Sigmoid colon (tissue), 7 donors: ENCODE data around the gene METTL22. TPM values are rescaled to one million over a fixed set of nuclear protein-coding genes. Genes with fewer than 3 reads are reported as not detected.

Source experiments
- DNase-seq: peaks from one replicate; pipeline ENCODE4 v3.0.0-alpha.2; 2019
- H3K27ac ChIP-seq, 4 donors: fragments of 200-600 bp; sonication (generic); one replicate each; pipeline ENCODE4 v1.5.1; 2016 to 2019; ENCODE audit warnings: mild to moderate bottlenecking in 1 of 4
- H3K27me3 ChIP-seq, 3 donors: fragments of 200-600 bp; sonication (generic); one replicate each; pipeline ENCODE4 v1.5.1; 2019; ENCODE audit warnings: mild to moderate bottlenecking in 1 of 3
- H3K36me3 ChIP-seq, 4 donors: fragments of 200-600 bp; sonication (generic); one replicate each; pipeline ENCODE4 v1.5.1; 2016 to 2019
- H3K4me1 ChIP-seq, 4 donors: fragments of 200-600 bp; sonication (generic); one replicate each; pipeline ENCODE4 v1.5.1; 2017 to 2019
- H3K4me3 ChIP-seq, 4 donors: fragments of 200-600 bp; sonication (generic); one replicate each; pipeline ENCODE4 v1.5.1; 2017 to 2019; ENCODE audit warnings: mild to moderate bottlenecking in 2 of 4, moderate library complexity in 1 of 4
- H3K9me3 ChIP-seq, 4 donors: fragments of 200-600 bp in 3 of 4; sonication (generic) in 3 of 4; one replicate each; pipeline versions ENCODE4 v1.5.1 to v1.6.1; 2013 to 2019
- EP300 ChIP-seq, 4 donors: sonication (generic); formaldehyde crosslinking; IDR thresholded peaks; one replicate each; pipeline ENCODE4 v1.6.1; 2017; ENCODE audit warnings: antibody characterized with exemption in 4 of 4
- POLR2A ChIP-seq, 2 donors: fragments of 450-650 bp; IDR thresholded peaks; one replicate each; pipeline ENCODE4 v1.6.1; 2016; ENCODE audit warnings: antibody characterized with exemption in 2 of 2, mild to moderate bottlenecking in 2 of 2, moderate library complexity in 2 of 2
- POLR2AphosphoS5 ChIP-seq, 4 donors: sonication (generic); formaldehyde crosslinking; IDR thresholded peaks; one replicate each; pipeline ENCODE4 v1.6.1; 2017; ENCODE audit warnings: antibody characterized with exemption in 4 of 4
- WGBS, 2 donors: extraction: QIAGEN DNeasy Blood & Tissue Kit; methylation state at CpG; one replicate each; pipeline ENCODE4 v1.1.7; 2013; 5-methylcytosine and 5-hydroxymethylcytosine counted together
- intact Hi-C: fragments of 100-400 bp; cut with DNase I; formaldehyde crosslinking; loops from one replicate; pipeline ENCODE4 v1.15.1; 2023
- polyA plus RNA-seq, 3 donors: library from polyadenylated mRNA; stranded (reverse); fragments of 200-250 nt; gene quantifications; one replicate each; pipeline ENCODE4 v1.2.3, GENCODE V29; 2013
- total RNA-seq, 4 donors: library from RNA; depleted of rRNA; stranded (reverse); fragments of >200 nt; gene quantifications; one replicate each; pipeline ENCODE4 v1.1.0, GENCODE V29; 2016
- TF ChIP-seq, protein P1 (sequence below), 4 experiments: fragments of 450-650 bp in 3 of 4; fragments of 200-600 bp in 1 of 4; IDR thresholded peaks; one replicate each; pipeline ENCODE4 v1.5.1; 2016 to 2019; ENCODE audit warnings: antibody characterized with exemption in 4 of 4, mild to moderate bottlenecking in 3 of 4, moderate library complexity in 2 of 4
- donor health status: healthy with polysubstance abuse.
- donor health status: Bipolar disorder and iron deficiency.
- donor health status: healthy.

Gene METTL22
- total and polyA plus RNA-seq, 7 donors: 8.6 to 55.1 (median 25.3) TPM

DNA sequence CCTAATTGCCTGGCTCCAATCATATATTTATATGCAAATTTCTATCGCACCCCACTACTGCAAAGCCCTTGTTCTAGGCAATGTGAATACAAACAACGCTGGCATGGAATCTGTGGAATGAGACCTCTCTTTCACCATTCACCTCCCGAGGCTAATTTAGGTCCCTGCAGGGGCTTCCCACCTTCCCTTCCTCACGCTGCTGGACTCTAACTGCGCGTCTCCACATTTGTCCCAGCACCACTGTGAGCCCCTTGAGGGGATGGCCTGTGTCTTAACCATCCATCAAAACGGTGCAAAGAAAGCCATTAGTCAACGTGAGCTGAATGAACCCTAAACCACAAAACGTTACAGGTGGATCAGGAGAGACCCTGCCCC, 32.8 kb upstream of the METTL22 start:
- DNase-seq: no peak
- Histone ChIP-seq H3K4me1 (peaks cover 0 to 17% (median 11%) of the 10 kb centered on the region in 4 donors), H3K36me3 (no peaks in the 10 kb centered on the region), H3K9me3 (no peaks in the 10 kb centered on the region), H3K27me3 (peaks cover 16 to 64% (median 34%) of the 10 kb centered on the region in 3 donors), H3K4me3 (no peak overlapping the region), H3K27ac (no peak overlapping the region)
- intact Hi-C loops: no loop called here
- 9 to 25% methylated on average over 9 of the region's 9 CpGs for WGBS, 2 donors
- TF ChIP-seq EP300 (IDR thresholded peaks at IDR 0.05) (no peak), POLR2AphosphoS5 (IDR thresholded peaks at IDR 0.05) (no peak), POLR2A (IDR thresholded peaks at IDR 0.05) (no peak)
- TF ChIP-seq, protein P1, sequence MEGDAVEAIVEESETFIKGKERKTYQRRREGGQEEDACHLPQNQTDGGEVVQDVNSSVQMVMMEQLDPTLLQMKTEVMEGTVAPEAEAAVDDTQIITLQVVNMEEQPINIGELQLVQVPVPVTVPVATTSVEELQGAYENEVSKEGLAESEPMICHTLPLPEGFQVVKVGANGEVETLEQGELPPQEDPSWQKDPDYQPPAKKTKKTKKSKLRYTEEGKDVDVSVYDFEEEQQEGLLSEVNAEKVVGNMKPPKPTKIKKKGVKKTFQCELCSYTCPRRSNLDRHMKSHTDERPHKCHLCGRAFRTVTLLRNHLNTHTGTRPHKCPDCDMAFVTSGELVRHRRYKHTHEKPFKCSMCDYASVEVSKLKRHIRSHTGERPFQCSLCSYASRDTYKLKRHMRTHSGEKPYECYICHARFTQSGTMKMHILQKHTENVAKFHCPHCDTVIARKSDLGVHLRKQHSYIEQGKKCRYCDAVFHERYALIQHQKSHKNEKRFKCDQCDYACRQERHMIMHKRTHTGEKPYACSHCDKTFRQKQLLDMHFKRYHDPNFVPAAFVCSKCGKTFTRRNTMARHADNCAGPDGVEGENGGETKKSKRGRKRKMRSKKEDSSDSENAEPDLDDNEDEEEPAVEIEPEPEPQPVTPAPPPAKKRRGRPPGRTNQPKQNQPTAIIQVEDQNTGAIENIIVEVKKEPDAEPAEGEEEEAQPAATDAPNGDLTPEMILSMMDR (IDR thresholded peaks at IDR 0.05): no peak

DNA sequence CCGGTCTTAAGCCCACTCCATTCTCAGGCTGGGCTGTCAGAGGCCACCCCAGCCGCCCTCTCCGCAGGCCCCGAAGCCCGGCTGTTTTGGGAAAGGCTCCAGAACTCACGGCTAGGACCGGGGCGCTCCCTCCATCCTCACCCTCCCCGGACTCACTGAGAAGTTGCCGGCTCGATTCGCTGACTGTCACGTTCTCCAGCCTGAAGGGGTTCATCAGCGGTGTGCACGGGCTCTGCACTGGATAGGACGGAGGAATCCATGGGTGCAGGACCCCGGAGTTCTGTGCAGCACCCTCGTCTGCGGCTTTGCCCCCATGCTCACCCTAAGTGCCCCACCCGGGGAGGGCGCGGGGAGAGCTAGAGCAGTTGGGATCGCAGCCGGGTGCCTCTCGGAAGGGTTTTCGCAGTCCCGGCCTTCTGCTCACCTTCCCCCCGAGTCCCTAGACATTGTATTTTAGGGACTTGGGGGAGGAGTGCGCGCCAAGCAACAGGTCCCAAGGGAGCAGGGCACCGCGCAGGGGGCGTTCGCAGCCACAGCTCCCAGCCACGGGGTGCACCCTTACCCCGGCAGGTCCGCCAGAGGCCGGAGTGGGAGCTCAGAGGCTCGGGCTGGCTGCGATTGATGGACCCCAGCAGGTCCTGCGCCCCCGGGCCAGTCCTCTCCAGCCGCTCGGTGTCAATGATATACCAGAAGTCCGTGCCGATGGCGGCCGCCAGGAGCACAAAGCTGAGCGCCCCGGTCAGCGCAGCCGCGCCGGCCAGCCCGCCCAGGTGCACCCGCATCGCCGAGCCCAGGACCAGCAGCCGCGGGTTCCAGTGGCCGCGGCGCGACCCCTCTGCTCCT, 32.2 kb upstream of the METTL22 start:
- 2% methylated on average over 64 of the region's 64 CpGs for WGBS, 2 donors
- peaks cover 16 to 64% (median 34%) of the 10 kb centered on the region in 3 donors for H3K27me3 ChIP-seq
- no peak for DNase-seq
- intact Hi-C loops: no loop called here
- no peaks in the 10 kb centered on the region for H3K36me3 ChIP-seq
- no peak overlapping the region for H3K27ac ChIP-seq
- no peaks in the 10 kb centered on the region for H3K9me3 ChIP-seq
- TF ChIP-seq POLR2AphosphoS5 (IDR thresholded peaks at IDR 0.05): no peak
- TF ChIP-seq EP300 (IDR thresholded peaks at IDR 0.05): no peak
- TF ChIP-seq POLR2A (IDR thresholded peaks at IDR 0.05): no peak
- TF ChIP-seq, protein P1 (IDR thresholded peaks at IDR 0.05): no peak
- H3K4me3 ChIP-seq: peak overlapping the region in 1 of 4 donors; percentile 13
- peaks cover 0 to 17% (median 11%) of the 10 kb centered on the region in 4 donors for H3K4me1 ChIP-seq

DNA sequence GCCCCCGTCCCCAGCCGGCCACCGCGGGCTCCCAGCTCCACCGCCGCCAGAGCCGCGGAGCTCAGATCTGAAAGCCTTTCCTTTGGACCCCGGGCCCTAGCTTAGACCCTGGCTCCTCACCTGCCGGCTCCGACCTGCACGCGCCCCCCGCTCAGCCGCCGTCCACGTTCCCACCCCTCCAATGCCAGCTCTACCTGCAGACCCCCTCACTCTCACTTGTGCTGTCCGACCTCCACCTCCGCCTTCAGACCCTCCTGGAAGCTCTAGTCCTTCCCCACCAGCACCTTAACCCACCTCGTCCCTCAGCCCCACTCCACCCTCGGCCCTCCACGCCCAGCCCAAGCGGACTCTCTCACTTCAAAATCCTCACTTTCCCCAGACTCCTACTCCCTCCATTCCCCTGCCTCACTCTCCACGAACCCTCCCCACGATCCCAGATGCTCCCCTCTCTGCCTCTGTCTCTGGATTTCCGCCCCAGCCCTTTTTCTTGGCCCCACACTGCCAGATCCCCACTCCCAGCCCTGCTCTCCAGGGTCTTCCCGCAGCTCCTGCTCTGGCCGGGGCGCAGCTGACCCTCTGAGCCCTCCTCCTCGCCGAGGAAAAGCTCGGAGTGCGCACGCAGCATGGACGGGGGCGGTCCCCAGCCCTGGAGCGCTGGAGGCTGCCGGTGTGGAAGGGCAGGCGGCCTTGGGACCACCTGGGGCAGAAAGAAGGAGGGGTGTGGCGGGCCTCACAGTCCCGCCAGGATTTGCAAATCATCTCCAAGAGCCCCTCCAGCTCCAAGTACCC, 31.4 kb upstream of the METTL22 start, which contains the start of gene TMEM114:
Gene TMEM114 (minus strand): TSS at position 612 of the 789 bp plus-strand sequence. CDS start 673 bp downstream, outside the sequence.
- no peak for TF ChIP-seq POLR2A (IDR thresholded peaks at IDR 0.05)
- TF ChIP-seq, protein P1 (IDR thresholded peaks at IDR 0.05): no peak
- TF ChIP-seq POLR2AphosphoS5 (IDR thresholded peaks at IDR 0.05): no peak
- no peak for TF ChIP-seq EP300 (IDR thresholded peaks at IDR 0.05)
- peaks cover 0 to 17% (median 11%) of the 10 kb centered on the region in 4 donors for H3K4me1 ChIP-seq
- peaks cover 16 to 64% (median 34%) of the 10 kb centered on the region in 3 donors for H3K27me3 ChIP-seq
- DNase-seq: no peak
- no peaks in the 10 kb centered on the region for H3K36me3 ChIP-seq
- peak within 1 kb of the TSS in 1 of 4 donors; percentile 13 for H3K4me3 ChIP-seq
- no peaks in the 10 kb centered on the region for H3K9me3 ChIP-seq
- WGBS, 2 donors: 5 to 6% methylated on average over 41 of the region's 41 CpGs
- no peak within 1 kb of the TSS for H3K27ac ChIP-seq
- intact Hi-C loops: no loop called here

DNA sequence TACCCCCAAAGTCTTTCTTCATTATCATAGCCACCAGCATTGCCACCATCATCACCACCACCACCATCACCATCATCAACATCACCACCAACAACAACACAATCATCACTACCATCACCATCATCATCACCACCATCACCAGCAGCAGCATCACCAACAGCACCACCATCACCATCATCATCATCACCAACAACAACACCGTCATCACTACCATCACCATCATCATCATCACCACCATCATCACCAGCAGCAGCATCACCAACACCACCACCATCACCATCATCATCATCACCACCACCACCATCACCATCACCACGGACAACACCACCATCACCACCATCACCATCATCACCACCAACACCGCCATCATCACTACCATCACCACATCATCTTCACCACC, 30.7 kb upstream of the METTL22 start:
- H3K36me3 ChIP-seq: no peaks in the 10 kb centered on the region
- intact Hi-C loops: no loop called here
- WGBS, 2 donors: 96% methylated on average over 3 of the region's 3 CpGs
- no peak overlapping the region for H3K27ac ChIP-seq
- TF ChIP-seq EP300 (IDR thresholded peaks at IDR 0.05) (no peak), POLR2AphosphoS5 (IDR thresholded peaks at IDR 0.05) (no peak), POLR2A (IDR thresholded peaks at IDR 0.05) (no peak)
- TF ChIP-seq, protein P1 (IDR thresholded peaks at IDR 0.05): no peak
- DNase-seq: no peak
- peaks cover 0 to 17% (median 11%) of the 10 kb centered on the region in 4 donors for H3K4me1 ChIP-seq
- peaks cover 16 to 64% (median 34%) of the 10 kb centered on the region in 3 donors for H3K27me3 ChIP-seq
- no peak overlapping the region for H3K4me3 ChIP-seq
- H3K9me3 ChIP-seq: no peaks in the 10 kb centered on the region
